HEK293T (cell line): Measurements from ENCODE around the gene NPAS3.

ENCODE experiments used
- FOXA1 ChIP-seq: fragments of 450-650 bp; IDR thresholded peaks from 2 replicates; pipeline ENCODE4 v1.6.1; 2016; ENCODE audit warnings: mild to moderate bottlenecking
- FOXK2 ChIP-seq: fragments of 450-650 bp; IDR thresholded peaks from 2 replicates; pipeline ENCODE4 v1.6.1; 2016; ENCODE audit warnings: mild to moderate bottlenecking
- FOXM1 ChIP-seq: fragments of 450-650 bp; IDR thresholded peaks from 2 replicates; pipeline ENCODE4 v1.6.1; 2017; ENCODE audit warnings: mild to moderate bottlenecking, borderline replicate concordance
- HDGF ChIP-seq: fragments of 450-650 bp; IDR thresholded peaks from 2 replicates; pipeline ENCODE4 v1.6.1; 2017; ENCODE audit warnings: antibody characterized with exemption, borderline replicate concordance
- PKNOX1 ChIP-seq: fragments of 450-650 bp; IDR thresholded peaks from 2 replicates; pipeline ENCODE4 v1.6.1; 2016
- SUZ12 ChIP-seq: fragments of 450-650 bp; IDR thresholded peaks from 2 replicates; pipeline ENCODE4 v1.6.1; 2016; ENCODE audit warnings: mild to moderate bottlenecking

- TF ChIP-seq SUZ12 = no peak
- TF ChIP-seq PKNOX1 = no peak
- no peak for TF ChIP-seq FOXK2
- TF ChIP-seq FOXM1 = no peak
- TF ChIP-seq HDGF = no peak
- TF ChIP-seq FOXA1 = no peak
These were observed 76.0 kb downstream of the NPAS3 start for GRCh38 chr14:33014710-33015109.
